ENCODE data around the gene LRP1B. TPM values are rescaled to one million over a fixed set of nuclear protein-coding genes. Genes with fewer than 3 reads are reported as not detected.

The LRP1B gene
- total RNA-seq, 2 donors from 2014 or later: 0.52 to 3.0 TPM

DNA sequence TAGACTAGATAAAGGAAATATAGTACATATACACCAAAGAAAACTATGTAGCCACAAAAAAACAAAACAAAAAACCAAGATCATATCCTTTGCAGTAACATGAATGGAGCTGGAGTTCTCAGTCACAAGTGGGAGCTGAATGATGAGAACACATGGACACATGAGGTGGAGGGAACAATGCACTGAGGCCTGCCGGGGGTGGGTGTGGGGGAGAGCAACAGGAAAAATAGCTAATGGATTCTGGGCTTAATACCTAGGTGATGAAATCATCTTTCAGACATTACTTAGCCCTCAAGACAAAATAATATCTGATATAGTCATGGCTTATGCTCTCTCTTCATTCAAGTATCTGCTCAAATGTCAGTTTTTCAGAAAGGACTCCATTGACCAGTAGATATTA, 930.6 kb downstream of the LRP1B start:
- Histone ChIP-seq H3K4me1 (no peaks in the 10 kb centered on the region), H3K27me3 (no peaks in the 10 kb centered on the region), H3K27ac (no peak overlapping the region), H3K4me3 (no peak overlapping the region), H3K36me3 (replicated peaks in 1 of 2; ENCODE audit: insufficient read depth in 1 of 2, low read depth in 2 of 2) (no peaks in the 10 kb centered on the region), H3K9me3 (no peaks in the 10 kb centered on the region)
- intact Hi-C loops (cut with DNase I): no loop called here
- no peak for TF ChIP-seq POLR2A (IDR thresholded peaks at IDR 0.05)
- TF ChIP-seq, protein P1, sequence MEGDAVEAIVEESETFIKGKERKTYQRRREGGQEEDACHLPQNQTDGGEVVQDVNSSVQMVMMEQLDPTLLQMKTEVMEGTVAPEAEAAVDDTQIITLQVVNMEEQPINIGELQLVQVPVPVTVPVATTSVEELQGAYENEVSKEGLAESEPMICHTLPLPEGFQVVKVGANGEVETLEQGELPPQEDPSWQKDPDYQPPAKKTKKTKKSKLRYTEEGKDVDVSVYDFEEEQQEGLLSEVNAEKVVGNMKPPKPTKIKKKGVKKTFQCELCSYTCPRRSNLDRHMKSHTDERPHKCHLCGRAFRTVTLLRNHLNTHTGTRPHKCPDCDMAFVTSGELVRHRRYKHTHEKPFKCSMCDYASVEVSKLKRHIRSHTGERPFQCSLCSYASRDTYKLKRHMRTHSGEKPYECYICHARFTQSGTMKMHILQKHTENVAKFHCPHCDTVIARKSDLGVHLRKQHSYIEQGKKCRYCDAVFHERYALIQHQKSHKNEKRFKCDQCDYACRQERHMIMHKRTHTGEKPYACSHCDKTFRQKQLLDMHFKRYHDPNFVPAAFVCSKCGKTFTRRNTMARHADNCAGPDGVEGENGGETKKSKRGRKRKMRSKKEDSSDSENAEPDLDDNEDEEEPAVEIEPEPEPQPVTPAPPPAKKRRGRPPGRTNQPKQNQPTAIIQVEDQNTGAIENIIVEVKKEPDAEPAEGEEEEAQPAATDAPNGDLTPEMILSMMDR (IDR thresholded peaks at IDR 0.05): no peak
- WGBS, 2 donors: 40 to 70% methylated on average over 1 of the region's 1 CpG
- DNase-seq (no peak), ATAC-seq (no peak)

DNA sequence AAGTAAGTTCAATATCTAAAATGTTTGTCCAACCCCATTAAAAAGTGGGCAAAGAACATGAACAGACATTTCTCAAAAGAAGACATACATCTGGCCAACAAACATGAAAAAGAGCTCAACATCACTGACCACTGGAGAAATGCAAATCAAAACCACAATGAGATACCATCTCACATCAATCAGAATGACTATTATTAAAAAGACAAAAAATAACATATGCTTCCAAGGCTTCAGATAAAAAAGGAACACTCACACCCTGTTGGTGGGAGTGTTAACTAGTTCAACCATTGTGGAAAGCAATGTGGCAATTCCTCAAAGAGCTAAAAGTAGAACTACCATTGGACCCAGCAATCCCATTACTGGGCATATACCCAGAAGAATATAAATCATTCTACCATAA, 931.1 kb downstream of the LRP1B start:
- TF ChIP-seq POLR2A (IDR thresholded peaks at IDR 0.05): no peak
- TF ChIP-seq, protein P1 (IDR thresholded peaks at IDR 0.05): no peak
- Histone ChIP-seq H3K4me3 (no peak overlapping the region), H3K4me1 (no peaks in the 10 kb centered on the region), H3K27ac (no peak overlapping the region), H3K36me3 (replicated peaks in 1 of 2; ENCODE audit: insufficient read depth in 1 of 2, low read depth in 2 of 2) (no peaks in the 10 kb centered on the region), H3K27me3 (no peaks in the 10 kb centered on the region), H3K9me3 (no peaks in the 10 kb centered on the region)
- DNase-seq: no peak
- no peak for ATAC-seq
- intact Hi-C loops (cut with DNase I): no loop called here

DNA sequence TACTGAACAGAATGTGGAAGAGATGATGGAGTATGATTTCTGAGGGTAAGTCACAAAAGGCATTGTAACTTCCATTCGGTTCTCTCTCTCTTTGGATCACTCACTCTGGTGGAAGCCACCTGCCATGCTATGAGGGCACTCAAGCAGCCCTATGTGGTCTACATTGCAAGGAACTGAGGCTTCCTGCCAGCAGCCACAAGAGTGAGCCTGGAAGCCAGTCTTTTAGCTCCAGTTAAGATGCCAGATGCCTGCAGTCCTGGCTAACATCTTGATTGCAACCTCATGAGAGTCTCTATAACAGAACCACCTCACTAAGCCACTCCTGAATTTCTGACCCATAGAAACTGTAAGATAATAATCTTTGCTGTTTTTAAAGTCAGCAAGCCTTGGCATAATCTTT, 935.7 kb downstream of the LRP1B start:
- ATAC-seq (no peak), DNase-seq (no peak)
- Histone ChIP-seq H3K36me3 (replicated peaks in 1 of 2; ENCODE audit: insufficient read depth in 1 of 2, low read depth in 2 of 2) (no peaks in the 10 kb centered on the region), H3K4me3 (no peak overlapping the region), H3K27me3 (no peaks in the 10 kb centered on the region), H3K4me1 (no peaks in the 10 kb centered on the region), H3K9me3 (no peaks in the 10 kb centered on the region), H3K27ac (no peak overlapping the region)
- 50 to 52% methylated on average over 1 of the region's 1 CpG for WGBS, 2 donors
- intact Hi-C loops (cut with DNase I): no loop called here
- TF ChIP-seq, protein P1 (IDR thresholded peaks at IDR 0.05): no peak
- no peak for TF ChIP-seq POLR2A (IDR thresholded peaks at IDR 0.05)

DNA sequence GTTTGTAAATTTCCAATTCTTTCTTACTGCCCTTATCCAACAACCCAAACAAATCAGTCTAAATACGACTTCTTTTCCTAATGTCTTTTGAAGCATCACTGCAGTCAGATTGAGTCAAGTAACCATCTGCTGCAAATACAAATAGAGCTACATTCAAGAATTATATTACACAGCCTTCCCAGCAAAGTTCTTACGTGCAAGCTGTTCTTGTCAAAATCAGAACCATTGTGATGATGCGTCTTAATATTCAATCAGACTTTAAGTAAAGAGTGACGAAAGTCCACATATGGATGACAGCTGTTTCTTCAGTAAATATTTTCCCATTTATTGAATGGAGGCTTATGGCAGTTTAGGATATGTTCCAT, 943.8 kb downstream of the LRP1B start:
- 32 to 33% methylated on average over 4 of the region's 4 CpGs for WGBS, 2 donors
- no peaks in the 10 kb centered on the region for H3K4me1 ChIP-seq
- no peak overlapping the region for H3K4me3 ChIP-seq
- intact Hi-C loops (cut with DNase I): no loop called here
- H3K27ac ChIP-seq: no peak overlapping the region
- ATAC-seq: no peak
- H3K36me3 ChIP-seq (replicated peaks in 1 of 2; ENCODE audit: insufficient read depth in 1 of 2, low read depth in 2 of 2): no peaks in the 10 kb centered on the region
- TF ChIP-seq, protein P1 (IDR thresholded peaks at IDR 0.05): no peak
- DNase-seq: no peak
- no peaks in the 10 kb centered on the region for H3K27me3 ChIP-seq
- H3K9me3 ChIP-seq: no peaks in the 10 kb centered on the region

DNA sequence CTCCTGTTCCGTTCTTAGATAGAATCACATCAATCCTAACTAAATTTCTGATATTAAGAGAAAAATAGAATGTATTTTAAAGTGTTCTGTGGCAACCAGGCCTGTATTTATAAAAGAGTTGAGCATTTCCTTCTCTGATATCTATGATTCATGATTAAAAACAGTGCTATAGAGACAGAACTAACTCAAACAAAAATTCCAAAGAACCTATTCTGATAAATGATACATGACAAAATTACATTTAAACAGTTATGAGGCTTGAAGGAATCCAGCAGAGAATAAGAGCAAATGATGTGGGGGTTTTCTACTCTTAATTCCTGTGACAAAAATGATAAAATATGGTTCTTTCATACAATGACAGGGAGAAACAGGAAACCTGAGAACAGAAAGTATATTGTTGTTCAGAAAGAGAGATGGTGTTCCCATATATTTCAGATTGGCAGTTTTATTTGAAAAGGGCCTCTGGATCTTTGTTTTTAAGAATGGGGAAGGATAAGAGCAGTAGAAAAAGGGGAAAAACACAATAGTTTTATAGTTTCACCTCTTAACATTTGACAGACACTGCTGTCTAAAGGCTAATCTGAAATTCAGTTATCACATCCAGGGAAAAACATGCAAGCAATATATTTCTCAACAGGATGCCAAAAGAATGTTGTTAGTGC, 944.3 kb downstream of the LRP1B start:
- intact Hi-C loops (cut with DNase I): no loop called here
- 60 to 61% methylated on average over 1 of the region's 1 CpG for WGBS, 2 donors
- no peak overlapping the region for H3K4me3 ChIP-seq
- DNase-seq (no peak), ATAC-seq (no peak)
- no peaks in the 10 kb centered on the region for H3K9me3 ChIP-seq
- H3K36me3 ChIP-seq (replicated peaks in 1 of 2; ENCODE audit: insufficient read depth in 1 of 2, low read depth in 2 of 2): no peaks in the 10 kb centered on the region
- H3K27ac ChIP-seq: no peak overlapping the region
- no peak for TF ChIP-seq POLR2A (IDR thresholded peaks at IDR 0.05)
- TF ChIP-seq, protein P1 (IDR thresholded peaks at IDR 0.05): no peak
- no peaks in the 10 kb centered on the region for H3K27me3 ChIP-seq
- H3K4me1 ChIP-seq: no peaks in the 10 kb centered on the region
